ENCODE results near the gene LBH. TPM values are rescaled to one million over a fixed set of nuclear protein-coding genes. Genes with fewer than 3 reads are reported as not detected.
"Not testable (repeated sequence)": the region's sequence is repeated elsewhere in the genome, so short reads cannot be mapped to it uniquely, and the experiment has no call there.

The LBH gene
- total RNA-seq, 1 donor from 2014 or later, result 2.4 TPM

DNA sequence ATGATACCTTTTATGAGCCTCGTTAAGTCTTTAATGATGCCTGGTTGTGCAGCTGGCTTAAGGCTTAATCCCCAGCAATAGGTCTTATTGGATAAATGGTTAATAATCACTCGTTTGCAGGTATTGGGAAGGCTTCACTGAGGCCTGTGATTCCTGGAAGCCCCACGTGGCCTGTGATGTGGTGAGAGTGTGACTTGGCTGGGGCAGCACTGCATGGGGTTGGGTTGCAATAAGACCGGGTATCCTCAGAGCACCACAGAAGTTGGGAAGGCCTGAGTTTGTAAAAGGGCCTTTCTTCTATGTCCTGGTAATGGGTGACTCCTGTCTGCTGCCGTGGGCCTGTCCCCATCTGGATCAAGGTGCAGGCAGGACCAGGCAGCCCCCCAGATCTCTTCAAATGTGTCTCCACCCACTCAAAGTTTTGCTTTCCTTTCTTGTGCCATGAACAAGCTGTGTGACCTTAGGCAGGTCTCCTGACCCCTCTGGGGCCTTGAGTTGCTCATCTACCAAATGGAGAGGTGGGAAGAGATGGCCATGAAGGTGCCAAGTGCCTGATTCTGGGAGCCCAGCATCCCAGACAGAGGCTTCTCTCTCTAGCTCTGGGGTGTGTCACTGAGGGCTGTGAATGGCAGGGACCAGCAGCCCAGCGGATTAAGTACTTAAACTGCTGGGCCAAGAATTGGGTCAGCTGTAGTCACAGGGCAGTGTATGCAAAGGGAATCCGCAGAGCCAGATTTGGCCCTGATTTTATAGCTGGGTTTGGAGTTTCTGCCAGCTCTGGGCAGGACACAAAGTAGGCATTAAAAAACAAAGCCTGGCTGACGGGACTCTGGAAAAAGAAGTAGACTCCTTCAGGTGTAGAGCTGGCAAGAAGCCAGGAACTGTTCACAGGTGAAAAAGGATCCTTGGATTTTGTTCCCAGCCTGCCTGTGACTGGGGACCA, 24.4 kb downstream of the LBH start:
- no peak for DNase-seq (ENCODE audit: low read depth, low spot score)

GRCh38 chr2:30257266-30258214, 26.2 kb downstream of the LBH start:
- no peak for DNase-seq (ENCODE audit: low read depth, low spot score)

- no peak for DNase-seq (ENCODE audit: low read depth, low spot score)
Observed at GRCh38 chr2:30259071-30259470, 27.7 kb downstream of the LBH start.

DNA sequence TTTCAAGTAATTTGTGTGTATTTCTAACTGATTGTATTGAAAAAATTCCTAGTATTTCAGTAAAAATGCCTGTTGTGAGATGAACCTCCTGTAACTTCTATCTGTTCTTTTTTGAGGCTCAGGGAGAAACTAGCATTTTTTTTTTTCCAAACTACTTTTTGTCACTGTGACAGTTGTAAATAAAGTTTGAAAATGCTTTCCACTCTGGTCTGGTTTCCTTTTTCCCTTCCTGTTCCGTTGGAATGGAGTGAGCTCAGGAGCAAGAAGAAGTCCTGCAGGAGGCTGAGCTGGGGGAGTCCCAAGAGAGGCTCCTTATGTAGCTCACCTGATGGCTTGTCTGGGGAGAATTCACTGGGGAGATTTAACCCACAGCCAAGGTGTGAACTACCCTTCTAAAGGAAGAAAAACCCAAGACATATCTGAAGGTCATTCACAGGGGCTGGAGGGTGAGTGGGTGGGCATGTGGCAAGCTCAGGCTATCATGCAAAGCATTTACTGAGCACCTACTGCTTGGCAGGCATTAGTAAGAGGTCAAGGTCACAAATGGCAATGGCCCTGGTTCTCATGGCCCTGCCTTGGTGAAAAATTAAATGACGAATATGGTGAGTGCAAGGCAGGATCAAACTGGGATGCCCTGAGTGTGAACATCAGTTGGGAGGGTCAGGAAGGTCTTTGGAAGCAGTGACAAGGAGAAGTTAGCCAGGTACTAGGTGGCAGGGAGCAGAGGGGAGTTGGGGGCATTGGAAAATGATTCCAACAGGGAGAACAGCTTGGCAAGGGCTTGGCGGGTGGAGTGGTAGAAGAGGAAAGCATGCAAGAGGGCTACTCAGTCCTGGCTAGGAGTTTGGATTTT, 28.7 kb downstream of the LBH start:
- no peak for DNase-seq (ENCODE audit: low read depth, low spot score)

- DNase-seq (ENCODE audit: low read depth, low spot score), result no peak
Observed at GRCh38 chr2:30260941-30261340, 29.6 kb downstream of the LBH start.

- DNase-seq (ENCODE audit: low read depth, low spot score), result no peak
Observed at GRCh38 chr2:30261695-30262211, 30.4 kb downstream of the LBH start.

- no peak for DNase-seq (ENCODE audit: low read depth, low spot score)
Observed at GRCh38 chr2:30262716-30263309, 31.5 kb downstream of the LBH start.

- no peak for DNase-seq (ENCODE audit: low read depth, low spot score)
Observed at GRCh38 chr2:30264274-30264673, 32.9 kb downstream of the LBH start.

DNA sequence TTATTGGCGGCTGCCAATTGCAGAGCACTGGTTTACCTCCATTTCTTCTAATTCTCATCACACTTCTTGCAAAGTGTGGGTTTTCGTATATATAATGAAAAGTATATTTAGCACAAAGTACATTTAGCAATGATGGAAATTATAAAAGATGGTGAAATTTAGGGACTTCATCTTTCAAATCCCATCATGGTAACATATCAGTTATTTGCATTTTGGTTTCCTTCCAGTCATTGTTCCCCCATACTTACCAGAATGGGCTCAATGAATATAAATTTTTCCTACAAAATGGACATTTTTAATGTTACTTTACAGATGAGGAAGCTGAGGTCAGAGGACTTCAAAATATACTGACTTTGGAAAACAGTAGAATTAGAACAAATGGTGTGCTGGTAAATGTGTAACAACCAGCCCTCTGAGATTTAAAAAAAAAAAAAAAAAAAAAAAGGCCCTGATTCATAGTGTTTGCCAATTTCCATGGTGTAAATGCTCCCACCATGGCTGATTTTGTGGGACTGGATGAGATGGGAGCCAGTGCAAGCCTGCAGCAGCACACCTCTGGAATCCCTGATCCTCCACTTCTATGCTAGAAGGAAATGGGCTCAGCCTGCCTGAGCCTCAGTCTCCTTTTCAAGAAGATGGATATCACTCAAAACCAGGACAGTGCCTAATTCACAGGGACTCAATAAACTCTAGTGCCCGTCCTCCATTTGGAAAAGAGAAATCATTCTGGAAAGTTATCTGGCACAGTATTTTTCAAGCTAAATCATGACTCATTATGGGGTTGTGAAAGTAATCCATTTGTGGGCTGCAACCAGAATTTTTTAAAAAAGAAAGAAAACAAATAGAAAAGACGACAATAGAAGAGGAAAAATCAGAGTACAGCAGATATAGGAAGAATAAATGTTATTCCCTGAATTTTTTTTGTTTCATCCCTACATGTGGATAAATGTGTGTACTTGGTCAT, 34.0 kb downstream of the LBH start:
- no peak for DNase-seq (ENCODE audit: low read depth, low spot score)

- DNase-seq (ENCODE audit: low read depth, low spot score), result no peak
Observed at GRCh38 chr2:30266051-30266621, 34.8 kb downstream of the LBH start.

- no peak for DNase-seq (ENCODE audit: low read depth, low spot score)
Observed at GRCh38 chr2:30266705-30267104, 35.4 kb downstream of the LBH start.

GRCh38 chr2:30267161-30267975, 36.0 kb downstream of the LBH start:
- DNase-seq (ENCODE audit: low read depth, low spot score), result no peak

- DNase-seq (ENCODE audit: low read depth, low spot score), result no peak
Observed at GRCh38 chr2:30268296-30268871, 37.0 kb downstream of the LBH start.

DNA sequence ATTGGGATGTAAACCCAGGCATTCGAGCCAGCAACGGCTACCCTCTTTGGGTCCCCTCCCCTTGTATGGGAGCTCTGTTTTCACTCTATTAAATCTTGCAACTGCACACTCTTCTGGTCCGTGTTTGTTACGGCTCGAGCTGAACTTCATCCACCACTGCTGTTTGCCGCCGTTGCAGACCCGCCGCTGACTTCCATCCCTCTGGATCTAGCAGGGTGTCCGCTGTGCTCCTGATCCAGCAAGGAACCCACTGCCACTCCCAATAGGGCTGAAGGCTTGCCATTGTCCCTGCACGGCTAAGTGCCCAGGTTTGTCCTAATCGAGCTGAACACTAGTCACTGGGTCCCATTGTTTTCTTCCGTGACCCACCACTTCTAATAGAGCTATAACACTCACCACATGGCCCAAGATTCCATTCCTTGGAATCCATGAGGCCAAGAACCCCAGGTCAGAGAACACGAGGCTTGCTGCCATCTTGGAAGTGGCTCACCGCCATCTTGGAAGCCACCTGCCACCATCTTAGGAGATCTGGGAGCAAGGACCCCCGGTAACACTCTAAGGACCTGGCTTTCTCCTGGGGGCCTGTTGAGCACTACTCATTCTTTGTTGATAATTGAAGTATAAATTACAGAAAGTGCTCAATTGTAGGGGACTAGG, 37.9 kb downstream of the LBH start:
- DNase-seq (ENCODE audit: low read depth, low spot score), result not testable (repeated sequence)

- no peak for DNase-seq (ENCODE audit: low read depth, low spot score)
Observed at GRCh38 chr2:30269771-30270145, 38.4 kb downstream of the LBH start.

DNA sequence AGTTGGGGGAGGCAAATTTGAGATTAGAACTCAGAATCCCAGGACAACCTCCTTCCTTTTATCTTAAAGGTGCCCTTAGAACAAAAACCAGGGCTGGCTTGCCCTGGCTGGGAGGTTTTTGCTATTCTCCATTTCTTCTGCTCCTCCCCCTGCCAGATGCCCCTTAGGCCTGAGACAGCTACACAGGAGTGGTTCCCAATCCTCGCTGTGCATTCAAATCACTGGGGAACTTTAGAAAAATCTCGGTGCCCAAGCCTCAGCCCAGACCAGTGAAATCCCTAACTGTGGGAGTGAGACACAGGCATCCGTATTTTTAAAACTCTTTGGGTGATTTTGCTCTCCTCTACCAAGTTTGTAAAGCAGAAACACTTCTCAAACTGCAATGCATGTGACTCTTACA, 38.8 kb downstream of the LBH start:
- DNase-seq (ENCODE audit: low read depth, low spot score), result no peak

DNA sequence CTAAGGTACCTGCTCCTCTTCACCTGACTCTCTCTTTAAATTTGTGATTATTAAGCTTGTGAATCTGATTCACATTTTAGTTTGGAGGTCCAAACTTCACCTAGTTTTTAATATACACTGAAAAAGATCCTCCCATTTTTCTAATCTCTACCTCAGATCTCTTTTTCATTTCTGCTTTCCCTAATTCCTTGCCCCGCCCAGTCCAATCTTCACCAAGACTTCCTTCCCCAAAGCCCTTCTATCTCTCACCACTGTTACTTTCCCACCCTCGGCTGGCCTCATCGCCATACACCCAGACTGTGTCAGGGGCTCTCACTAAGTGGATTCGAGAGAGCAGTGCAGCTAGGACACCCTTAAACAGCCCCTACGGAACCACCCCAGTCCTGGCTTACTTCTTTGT, 40.0 kb downstream of the LBH start:
- DNase-seq (ENCODE audit: low read depth, low spot score), result no peak

Data from pulmonary artery endothelial cell (primary cell).